ENCODE results near the gene LPAR2.
"Not testable (repeated sequence)": the region's sequence is repeated elsewhere in the genome, so short reads cannot be mapped to it uniquely, and the experiment has no call there.

The LPAR2 gene

DNA sequence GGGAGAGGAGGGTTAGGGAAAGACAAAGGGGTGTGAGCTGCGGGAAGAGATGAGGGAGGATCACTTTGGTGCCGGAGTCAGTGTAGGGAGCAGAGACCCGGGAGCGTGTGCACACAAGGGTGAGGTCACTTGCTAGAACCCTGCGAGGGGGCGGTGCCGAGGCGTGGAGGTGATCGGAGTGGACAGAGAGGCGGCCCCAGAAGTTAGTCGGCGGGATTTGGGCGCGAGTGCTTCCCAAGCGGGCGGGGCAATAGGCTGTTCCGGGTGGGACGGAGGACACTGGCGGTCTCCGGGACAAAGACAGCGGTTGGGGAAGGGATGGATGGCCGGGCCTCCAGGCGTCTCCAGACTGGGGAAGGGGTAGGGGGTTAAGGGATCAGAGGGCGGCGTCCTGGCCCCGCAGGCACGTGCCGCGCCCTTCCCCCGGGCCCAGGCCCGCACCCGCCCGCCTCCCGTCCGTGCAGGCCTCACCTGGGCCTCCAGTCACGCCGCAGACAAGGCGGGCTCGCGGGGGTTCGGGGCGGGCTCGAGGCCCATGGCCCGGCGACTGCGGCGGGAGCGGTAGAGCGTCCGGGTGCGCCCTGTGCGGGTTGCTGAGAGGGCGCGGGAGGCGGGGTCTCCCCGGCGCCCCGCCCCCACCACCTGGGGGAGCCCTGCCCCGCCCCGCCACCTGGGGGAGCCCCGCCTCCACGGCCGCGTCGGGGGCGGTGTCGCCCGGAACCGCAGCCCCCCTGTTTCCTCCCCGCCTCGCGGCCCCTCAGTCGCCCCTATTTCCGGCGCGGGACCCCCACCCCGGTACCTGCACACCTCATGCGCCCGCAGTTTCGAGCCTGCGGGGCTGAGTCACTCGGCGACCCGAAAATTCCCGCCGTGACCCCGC is at the start of gene LPAR2:
Gene LPAR2, minus strand, starts transcription at position 600 of the 880 bp plus-strand sequence. CDS start 945 bp downstream, outside the sequence.
- DNase-seq: no peak

DNA sequence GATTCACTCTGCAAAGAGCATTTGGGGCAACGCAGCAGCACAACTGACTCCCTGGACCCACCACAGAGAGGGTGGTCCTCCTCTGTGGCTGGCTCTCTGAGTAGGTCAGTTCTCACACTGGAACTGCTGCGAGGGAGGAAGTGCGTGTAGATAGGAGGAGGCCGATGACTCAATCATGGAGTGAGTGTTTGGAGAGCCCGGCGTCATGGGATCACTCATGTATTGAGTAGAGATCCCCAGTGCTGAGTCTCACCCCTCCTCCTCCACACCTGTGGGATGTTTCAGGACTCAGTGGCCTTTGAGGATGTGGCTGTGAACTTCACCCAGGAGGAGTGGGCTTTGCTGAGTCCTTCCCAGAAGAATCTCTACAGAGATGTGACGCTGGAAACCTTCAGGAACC is 49.6 kb upstream of the LPAR2 start:
- no peak for DNase-seq

DNA sequence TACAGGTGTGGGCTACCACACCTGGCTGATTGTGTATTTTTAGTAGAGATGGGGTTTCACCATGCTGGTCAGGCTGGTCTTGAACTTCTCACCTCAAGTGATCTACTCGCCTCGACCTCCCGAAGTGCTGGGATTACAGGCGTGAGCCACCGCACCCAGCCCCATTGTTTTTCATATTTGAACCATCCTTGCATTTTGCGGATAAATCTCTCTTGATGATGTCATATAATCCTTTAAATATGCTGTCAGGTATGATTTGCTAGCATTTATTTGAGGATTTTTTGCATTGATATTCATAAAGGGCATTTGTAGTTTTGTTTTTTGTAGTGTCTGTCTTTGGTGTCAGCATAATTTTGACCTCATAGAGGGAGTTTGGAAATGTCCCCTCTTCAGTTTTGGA is 46.3 kb upstream of the LPAR2 start:
- no peak for DNase-seq

DNA sequence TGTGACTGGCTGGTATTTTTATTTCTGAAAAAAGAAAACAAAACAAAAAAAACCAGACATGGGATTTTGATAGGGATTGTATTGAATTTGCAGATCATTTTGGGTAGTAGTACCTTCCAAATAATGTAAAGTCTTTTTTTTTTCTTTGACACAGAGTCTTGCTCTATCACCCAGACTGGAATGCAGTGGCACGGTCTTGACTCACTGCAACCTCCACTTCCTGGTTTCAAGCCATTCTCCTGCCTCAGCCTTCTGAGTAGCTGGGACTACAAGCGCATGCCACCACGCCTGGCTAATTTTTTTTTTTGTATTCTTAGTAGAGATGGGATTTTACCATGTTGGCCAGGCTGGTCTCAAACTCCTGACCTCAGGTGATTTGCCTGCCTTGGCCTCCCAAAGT is 44.8 kb upstream of the LPAR2 start:
- no peak for DNase-seq

DNA sequence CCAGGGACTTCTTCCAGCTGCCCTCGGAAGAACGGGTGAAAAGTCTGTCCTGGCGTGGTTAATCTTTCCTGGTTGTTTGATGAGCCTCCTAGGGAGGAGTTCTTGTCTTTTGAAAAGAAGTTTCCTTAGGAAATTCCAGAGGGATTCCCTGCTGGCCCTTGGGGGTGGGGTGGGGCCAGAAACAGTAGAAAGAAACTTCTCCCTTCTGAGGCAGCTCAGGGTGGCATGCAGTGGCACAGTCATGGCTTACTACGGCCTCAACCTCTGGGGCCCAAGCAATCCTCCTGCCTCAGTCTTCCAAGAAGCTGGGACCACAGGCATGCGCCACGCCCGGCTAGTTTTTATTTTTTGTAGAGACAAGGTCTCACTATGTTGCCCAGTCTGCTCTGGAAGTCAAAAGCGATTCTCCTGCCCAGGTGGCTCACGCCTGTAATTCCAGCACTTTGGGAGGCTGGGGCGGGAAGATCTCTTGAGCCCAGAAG is 42.1 kb upstream of the LPAR2 start:
- DNase-seq: no peak

DNA sequence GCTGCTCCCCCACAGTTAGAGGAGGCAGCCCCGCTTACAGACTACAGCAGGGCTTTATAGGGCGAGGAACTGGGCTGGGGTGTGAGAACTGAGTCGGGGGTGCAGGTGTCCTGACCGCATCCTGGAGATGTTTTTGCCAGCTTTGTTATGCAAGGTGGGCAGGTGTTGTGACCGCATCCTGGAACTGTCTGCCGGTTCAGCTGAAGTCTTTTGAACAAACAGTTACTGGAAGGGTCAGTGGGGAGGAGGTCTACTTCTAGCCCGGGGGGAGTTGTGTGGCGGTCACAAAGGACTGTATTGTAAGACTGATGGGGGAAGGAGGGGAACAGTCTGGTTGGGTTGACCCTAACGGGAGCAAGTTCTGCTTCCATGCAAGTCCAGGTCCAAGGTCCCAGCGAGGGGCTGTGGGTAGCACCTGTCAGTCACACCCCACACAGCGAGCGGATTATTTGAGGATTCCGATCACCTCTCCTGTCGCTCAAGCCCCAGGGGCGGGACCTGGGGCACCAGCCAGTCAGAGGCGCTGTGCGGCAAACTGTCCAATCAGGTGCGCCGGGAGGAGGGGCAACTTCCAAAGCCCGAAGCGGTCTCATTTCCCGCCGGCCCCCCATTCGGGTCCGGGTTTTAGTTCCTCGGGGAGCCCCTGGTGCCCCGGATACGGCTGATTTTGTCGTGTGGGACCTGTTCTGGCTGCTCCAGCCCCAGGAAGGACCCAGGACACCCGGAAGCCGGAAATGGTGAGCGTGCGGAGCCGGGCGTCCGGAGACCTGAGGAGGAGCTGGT is 40.4 kb upstream of the LPAR2 start, which contains the start of gene ZNF101:
Gene ZNF101, plus strand, starts transcription at position 610 of the 783 bp plus-strand sequence. Its CDS starts 125 bp downstream, at position 735.
- DNase-seq: peak; percentile 74

DNA sequence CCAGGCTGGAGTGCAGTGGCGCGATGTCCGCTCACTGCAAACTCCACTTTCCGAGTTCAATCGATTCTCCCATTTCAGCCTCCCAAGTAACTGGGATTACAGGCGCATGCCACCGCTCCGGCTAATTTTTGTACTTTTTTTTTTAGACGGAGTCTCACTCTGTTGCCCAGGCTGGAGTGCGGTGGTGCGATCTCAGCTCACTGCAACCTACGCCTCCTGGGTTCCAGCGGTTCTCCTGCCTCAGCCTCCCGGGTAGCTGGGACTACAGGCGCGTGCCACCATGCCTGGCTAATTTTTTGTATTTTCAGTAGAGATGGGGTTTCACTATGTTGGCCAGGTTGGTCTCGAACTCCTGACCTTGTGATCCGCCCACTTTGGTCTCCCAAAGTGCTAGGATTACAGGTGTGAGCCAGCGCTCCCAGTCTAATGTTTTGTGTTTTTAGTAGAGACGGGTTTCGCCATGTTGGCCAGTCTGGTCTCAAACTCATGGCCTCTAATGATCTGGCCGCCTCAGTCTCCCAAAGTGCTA is 37.5 kb upstream of the LPAR2 start:
- DNase-seq: not testable (repeated sequence)

DNA sequence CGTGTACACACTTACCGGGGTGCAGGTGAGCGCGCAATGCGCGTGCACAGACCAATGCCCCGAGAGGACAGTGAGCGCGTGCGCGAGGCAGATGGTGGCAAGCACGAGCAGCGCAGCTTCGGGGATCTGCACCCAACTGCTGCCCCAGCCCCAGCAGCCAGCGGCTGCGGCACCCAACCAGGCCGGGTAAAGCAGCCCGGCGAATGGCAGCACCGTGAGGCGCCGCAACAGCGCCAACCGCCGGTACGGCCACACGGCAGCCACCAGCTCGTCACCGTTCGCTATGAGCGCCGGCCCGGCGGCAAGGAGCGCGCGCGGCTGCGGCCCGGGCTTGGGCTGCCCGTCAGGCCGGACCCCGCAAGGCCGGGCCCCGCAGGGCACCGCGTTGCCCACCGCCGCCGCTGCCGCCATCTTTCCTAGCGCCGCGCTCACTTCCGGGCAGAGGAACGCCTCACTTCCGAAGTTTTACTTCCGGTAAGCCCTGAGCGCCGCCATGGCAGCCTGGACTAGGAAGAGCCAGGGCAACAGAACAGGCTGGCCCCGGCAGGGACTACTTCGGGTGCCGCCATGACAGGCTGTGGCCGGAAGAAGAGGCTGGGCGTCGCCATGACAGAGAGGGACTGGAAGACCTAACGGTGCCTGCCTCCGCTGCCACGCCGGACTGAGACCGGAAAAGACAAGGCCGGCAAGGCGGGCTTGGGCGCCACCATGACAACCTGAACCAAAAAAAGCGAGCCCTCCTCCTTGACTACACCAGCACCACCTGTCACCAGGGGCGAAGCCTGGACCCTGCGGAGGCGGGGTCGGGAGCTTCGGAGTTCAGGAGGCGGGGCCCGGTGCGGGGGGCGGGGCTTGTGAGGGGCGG is 35.5 kb upstream of the LPAR2 start, which contains the start of gene ATP13A1:
Gene ATP13A1, minus strand, starts transcription at position 421 of the 865 bp plus-strand sequence. Its CDS starts 10 bp downstream, at position 411.
- DNase-seq: peak; percentile 89

DNA sequence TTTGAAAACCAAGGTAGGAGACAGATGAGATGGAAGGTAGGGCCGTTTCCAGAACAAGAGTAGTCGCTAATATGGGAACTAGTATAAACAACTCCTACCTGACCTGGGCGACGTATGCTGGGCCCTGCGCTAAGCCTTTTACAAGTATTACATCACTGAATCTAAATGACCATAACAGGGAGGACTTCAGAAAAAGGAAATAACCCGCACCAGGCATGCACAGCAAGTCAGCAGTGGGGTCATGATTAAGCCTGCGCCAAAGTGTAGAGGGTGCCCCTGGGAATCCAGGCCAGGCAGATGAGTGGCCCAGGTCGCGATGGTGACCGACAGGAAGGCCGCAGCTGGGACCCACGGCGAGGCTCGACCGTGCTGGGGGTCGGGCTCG is 34.8 kb upstream of the LPAR2 start:
- no peak for DNase-seq

DNA sequence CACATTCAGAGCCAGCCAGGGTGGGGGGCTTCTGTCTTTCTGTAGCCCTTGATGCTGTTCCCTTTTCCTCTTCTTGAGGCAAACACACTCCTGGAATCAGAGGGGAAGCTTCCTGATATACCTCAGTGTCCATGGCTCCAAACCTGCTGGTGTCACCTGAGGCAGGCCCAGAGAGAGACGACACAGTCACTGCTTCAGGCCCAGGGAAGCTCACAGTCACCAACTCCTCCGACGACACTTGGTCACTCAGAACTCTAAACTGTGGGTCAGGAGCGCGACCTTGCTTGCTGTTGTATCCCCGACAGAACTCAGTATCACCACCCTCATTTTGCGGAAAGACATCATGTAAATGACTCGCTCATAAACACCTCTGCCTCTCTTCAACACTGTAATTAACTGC is 34.3 kb upstream of the LPAR2 start:
- DNase-seq: no peak

DNA sequence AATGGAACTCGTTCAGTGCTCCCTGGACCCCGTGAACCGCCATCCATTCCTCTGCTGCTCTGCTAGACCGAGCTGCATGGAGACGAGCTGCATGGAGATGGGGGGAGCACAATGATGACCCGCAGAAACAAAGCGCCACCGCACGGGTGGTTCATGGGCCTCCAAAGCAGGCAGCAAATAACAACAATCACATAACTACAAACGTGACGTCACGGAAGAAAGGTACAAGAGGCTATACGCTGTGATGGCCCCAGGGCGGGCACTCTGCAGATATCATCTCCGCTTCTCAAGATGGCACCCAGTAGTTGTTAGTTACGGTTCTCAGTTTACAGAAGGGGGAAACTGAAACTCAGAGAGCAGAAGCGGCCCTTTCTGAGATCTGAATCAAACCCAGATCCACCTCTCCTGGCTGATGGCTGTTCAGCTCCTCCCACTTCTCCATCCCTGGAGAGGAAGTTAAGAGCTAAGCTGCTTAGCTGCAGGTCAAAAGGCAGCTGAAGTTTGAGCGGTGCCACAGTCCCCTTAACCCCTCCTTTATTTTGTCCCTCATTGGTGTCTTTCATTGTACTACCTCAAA is 33.7 kb upstream of the LPAR2 start:
- DNase-seq: no peak

DNA sequence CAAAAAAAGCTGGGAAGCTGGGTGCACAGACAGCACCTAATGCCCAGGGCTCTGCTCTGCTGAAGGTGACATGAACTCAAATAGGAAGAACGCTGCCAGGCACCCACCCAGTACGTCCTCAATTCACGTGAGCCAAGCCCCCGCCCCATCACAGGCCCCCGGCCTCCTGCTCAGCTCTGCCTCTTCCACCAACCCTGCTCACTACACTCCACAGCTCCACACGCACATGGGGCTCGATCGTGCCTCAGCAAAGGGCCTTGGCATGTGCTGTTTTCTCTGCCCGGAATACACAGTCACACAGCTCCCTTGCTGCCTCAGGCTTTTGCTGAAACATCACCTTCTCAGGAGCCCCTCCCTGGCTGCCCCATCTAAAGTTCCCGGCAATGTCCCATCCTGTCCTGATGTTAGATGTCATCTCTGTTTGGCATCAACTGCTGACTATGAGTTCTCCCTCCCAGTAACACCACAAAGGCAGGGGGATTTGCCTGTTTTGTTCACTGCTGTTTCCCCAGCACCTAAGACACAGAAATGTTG is 33.2 kb upstream of the LPAR2 start:
- DNase-seq: no peak

DNA sequence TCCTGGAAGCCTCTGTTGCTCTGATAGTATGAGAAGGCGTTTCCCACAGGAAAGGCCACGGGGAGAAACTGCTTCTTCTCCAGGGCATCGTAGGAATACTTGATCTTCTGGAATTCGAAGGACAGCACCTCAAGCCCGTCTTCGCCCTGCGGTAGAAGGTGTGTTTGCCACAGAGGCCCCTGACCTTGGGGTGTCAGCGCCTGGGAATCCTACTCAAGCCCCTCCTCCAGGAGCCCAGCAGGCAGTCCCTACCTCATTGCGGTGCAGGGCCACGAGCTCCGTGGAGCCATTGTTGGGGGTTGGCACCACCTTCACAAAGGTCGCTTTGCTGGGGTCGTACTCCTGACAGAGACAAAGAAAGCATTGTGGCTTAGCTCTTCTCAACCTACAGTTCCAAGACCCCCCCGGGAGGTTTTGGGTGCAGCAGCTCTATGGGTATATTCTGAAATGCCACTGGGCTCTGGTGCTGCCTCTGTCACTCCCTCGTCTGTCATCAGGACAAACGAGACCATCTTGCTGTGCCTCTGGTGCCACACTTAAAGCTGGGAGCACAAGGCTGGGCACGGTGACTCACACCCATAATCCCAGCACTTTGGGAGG is 31.7 kb upstream of the LPAR2 start:
- no peak for DNase-seq

DNA sequence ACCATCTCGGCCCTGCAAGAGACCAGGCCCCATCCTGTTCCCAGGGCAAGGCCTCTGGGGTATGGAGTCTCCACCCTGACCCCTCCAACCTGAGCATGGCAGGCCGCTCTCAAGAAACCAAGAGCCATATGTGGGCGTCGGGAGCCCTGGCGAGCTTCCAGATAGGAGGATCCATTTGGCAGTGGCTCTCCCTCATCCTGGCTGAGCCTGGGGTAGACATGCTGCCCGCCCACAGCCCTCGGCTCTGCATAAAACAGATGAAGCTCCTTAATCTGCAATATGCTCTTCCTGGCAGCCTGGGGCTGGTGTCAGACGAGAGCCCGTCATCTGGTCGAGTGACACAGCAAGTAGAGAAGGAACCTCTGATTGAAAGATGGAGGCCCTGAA is 29.4 kb upstream of the LPAR2 start:
- no peak for DNase-seq

DNA sequence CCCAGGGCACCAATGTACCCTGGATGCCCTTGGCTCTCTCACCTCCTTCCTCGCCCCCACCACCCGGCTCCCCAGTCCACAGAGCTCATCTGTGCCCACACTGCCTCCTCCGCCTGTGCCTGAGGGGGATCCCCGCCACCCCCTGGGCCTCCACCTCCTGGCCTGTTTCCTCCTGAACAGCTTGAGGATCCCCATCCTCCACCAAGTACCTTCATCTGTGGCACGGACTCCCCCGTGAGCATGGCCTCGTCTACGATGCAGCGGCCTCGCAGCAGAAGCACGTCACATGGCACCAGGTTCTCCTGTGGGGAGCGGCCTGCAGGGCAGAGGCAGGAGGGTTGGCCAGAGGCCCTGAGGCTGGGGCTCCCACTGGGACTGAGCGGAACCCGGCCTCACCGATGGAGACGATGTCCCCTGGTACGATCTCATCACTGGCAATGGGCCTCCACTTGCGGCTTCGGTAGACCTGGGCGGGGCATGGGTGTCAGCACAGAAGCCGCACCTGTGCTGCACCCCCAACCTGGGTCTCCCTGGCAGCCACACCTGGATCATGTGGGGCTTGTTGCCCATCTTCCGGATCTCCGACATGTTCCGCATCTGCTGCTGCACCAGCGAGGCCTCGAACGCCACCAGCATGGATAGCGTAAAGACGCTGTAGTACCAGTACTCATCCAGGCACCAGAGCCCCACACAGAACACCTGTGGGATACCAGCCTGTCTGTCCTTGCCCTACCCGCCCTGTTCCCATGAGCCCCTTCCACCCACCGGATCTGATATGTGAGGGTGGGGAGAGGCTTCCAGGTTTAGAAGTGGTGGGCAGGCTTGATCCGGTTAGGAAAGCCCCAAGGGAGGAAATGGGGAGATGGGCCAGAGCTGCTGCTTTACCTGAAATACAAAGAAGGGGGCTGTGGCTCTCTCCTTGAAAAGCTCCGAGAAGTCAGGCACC is 28.7 kb upstream of the LPAR2 start:
- no peak for DNase-seq

DNA sequence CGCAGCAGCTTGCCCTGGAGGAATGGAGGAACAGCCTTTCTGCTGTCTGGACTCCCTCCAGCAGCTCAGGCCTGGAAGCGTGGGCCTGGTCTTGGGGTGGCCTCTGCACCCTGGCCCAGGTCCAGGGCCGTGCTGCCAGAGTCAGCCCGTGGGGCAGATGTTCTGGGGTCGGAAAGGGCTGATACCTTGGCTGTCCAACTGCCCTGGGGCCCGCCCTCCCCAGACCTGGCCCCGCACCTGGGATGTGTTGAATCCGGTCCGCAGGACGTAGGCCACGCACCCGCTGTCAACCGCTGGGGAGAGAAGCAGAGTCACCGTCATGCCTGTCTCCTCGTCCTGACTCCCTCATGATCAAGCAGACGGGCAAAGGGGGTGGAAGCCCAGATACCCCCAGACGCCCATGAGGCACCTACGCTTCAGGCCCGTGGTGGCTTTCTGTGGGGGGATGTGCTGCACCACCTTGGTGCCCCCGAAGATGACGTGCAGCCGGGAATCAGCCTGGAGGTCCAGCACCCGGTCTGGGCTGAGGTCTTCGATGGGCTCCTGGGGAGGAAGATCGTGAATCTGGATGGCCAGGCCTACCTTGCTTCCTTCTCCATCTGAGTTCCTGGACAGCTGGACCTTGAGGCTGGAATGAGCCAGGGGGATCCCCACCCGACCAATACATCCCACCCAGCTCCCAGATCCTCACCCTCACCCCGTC is 27.8 kb upstream of the LPAR2 start:
- no peak for DNase-seq

DNA sequence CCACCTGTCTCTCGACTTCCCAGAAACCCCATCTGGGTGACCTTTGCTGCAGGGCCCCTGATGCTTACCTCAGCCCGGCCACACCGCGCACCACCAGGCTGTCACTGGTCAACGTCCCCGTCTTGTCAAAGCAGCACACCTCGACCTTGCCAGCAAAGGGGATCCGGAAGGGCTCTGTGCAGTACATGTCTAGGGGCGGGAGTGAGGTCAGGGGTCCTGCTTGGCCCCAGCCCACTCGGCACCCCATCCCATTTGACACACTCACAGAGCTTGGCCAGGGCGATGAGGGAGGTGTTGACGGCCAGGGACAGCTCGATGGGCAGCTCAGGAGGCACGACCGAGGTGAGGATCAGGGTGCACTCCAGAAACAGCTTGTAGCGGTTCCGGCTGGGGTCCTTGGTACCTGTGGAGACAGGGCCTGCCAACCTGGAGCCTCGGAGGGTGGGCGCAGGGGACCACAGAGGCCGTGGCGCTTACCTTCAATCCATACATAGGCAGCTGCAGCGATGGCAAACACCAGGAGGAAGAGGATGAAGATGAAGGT is 27.1 kb upstream of the LPAR2 start:
- no peak for DNase-seq

DNA sequence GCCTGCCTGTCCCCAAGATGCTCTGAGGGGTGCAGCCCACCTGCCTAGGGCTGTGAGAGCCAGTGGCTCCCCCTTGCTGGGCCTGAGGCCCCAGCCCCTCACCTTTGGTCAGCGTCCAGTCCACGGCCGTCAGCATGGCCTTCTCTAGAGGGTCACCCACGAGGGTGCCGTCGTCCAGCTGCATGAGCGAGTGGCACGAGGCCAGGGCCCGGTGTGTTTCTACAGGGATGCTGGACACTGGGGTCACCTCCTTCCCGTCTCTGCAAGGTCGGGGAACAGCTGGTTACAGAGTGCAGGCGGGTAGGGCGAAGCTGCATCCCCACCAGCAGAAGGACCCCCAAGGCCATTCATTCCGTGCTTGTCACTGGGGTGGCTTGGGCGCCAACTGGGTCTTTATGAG is 26.4 kb upstream of the LPAR2 start:
- no peak for DNase-seq

DNA sequence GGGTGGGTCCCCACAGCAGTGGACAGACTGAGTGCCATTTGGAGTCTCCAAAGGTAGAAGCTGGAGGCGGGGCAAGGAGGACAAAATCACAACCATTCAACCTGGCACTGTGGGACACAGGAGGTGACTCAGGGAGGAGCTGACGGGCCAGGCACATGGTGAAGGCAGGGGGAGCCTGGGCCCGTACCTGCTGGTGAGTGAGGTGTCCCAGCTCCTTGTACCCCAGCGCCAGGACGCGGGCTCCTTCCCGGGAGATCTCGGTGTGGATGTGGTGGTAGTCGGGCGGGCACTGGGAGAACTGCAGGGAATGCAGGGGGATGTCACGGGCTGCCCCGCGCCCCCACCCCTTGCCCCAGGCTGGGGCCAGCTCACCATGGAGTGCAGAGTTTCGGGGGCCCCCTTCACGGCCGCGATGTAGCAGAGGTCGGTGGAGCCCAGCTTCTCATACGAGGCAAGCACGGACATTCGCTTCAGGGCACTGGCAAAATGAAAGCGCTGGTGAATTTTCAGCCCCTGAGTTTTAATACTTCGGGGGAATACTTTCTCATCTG is 25.7 kb upstream of the LPAR2 start:
- no peak for DNase-seq
